Fibroblast of skin of left biceps (primary cell): ENCODE data around the gene MAPK1.
"Not testable (repeated sequence)": the region's sequence is repeated elsewhere in the genome, so short reads cannot be mapped to it uniquely, and the experiment has no call there.

Source experiments
- DNase-seq, 2 experiments: peaks; one replicate each; pipeline ENCODE4 v3.0.0-alpha.2; 2013; ENCODE audit warnings: low read depth in 2 of 2

MAPK1 gene

GRCh38 chr22:21881841-21882753, 14.7 kb upstream of the MAPK1 start:
- DNase-seq, result no peak

- peak; percentile 36 to 47 for DNase-seq
Measured at GRCh38 chr22:21876486-21877176, 9.2 kb upstream of the MAPK1 start.

- DNase-seq, result not testable (repeated sequence)
Measured at GRCh38 chr22:21874953-21875352, 7.5 kb upstream of the MAPK1 start.

GRCh38 chr22:21873619-21874018, 6.2 kb upstream of the MAPK1 start:
- no peak for DNase-seq

- not testable (repeated sequence) for DNase-seq
Measured at GRCh38 chr22:21872741-21873140, 5.3 kb upstream of the MAPK1 start.

GRCh38 chr22:21868651-21869050, 1.2 kb upstream of the MAPK1 start:
- DNase-seq, result no peak

GRCh38 chr22:21866833-21867527, 465 bp downstream of the MAPK1 start:
- no peak for DNase-seq

GRCh38 chr22:21865041-21865440, 2.4 kb downstream of the MAPK1 start:
- DNase-seq, result peak; percentile 64 to 70

GRCh38 chr22:21862386-21863245, 4.8 kb downstream of the MAPK1 start:
- DNase-seq, result no peak

GRCh38 chr22:21861851-21862250, 5.6 kb downstream of the MAPK1 start:
- DNase-seq, result no peak

- DNase-seq, result no peak
Measured at GRCh38 chr22:21861264-21861848, 6.1 kb downstream of the MAPK1 start.

- no peak for DNase-seq
Measured at GRCh38 chr22:21860491-21861039, 6.9 kb downstream of the MAPK1 start.

GRCh38 chr22:21858025-21858764, 9.2 kb downstream of the MAPK1 start:
- DNase-seq, result no peak

GRCh38 chr22:21857481-21857914, 9.9 kb downstream of the MAPK1 start:
- no peak for DNase-seq

GRCh38 chr22:21856868-21857267, 10.6 kb downstream of the MAPK1 start:
- no peak for DNase-seq

GRCh38 chr22:21856197-21856596, 11.2 kb downstream of the MAPK1 start:
- DNase-seq, result no peak

- DNase-seq, result no peak
Measured at GRCh38 chr22:21855676-21856075, 11.8 kb downstream of the MAPK1 start.

- DNase-seq, result no peak
Measured at GRCh38 chr22:21850660-21851059, 16.8 kb downstream of the MAPK1 start.

- no peak for DNase-seq
Measured at GRCh38 chr22:21849489-21849888, 18.0 kb downstream of the MAPK1 start.

GRCh38 chr22:21848057-21848456, 19.4 kb downstream of the MAPK1 start:
- DNase-seq, result not testable (repeated sequence)
